Tibial artery (tissue), 4 donors: ENCODE results near the gene FRAS1.

Experiments
- DNase-seq, 2 donors: peaks; one replicate each; pipeline ENCODE4 v3.0.0-alpha.2; 2019
- H3K27ac ChIP-seq, 2 donors: fragments of 200-600 bp; sonication (generic) in 1 of 2; 1 replicate in 1 of 2; 2 replicates in 1 of 2; pipeline ENCODE4 v1.5.1; 2018 to 2019; ENCODE audit warnings: mild to moderate bottlenecking in 1 of 2
- H3K27me3 ChIP-seq, 2 donors: fragments of 200-600 bp; sonication (generic) in 1 of 2; one replicate each; pipeline versions ENCODE4 v1.5.1 to v1.6.0; 2016 to 2019
- H3K36me3 ChIP-seq, 3 donors: fragments of 200-600 bp; sonication (generic) in 2 of 3; one replicate each; pipeline ENCODE4 v1.5.1; 2016 to 2019; ENCODE audit warnings: mild to moderate bottlenecking in 2 of 3
- H3K4me1 ChIP-seq, 4 donors: fragments of 200-600 bp; sonication (generic) in 2 of 4; 1 replicate in 3 of 4; 2 replicates in 1 of 4; pipeline ENCODE4 v1.5.1; 2016 to 2019
- H3K4me3 ChIP-seq, 2 donors: fragments of 200-600 bp; sonication (generic) in 1 of 2; 1 replicate in 1 of 2; 2 replicates in 1 of 2; pipeline ENCODE4 v1.5.1; 2018 to 2019; ENCODE audit warnings: mild to moderate bottlenecking in 2 of 2
- H3K9me3 ChIP-seq, 3 donors: fragments of 200-600 bp; sonication (generic) in 1 of 3; one replicate each; pipeline ENCODE4 v1.5.1; 2016 to 2019
- CTCF ChIP-seq, 2 experiments: fragments of 200-600 bp in 1 of 2; fragments of 450-650 bp in 1 of 2; IDR thresholded peaks; one replicate each; pipeline ENCODE4 v1.5.1; 2017 to 2019; ENCODE audit warnings: antibody characterized with exemption in 2 of 2, mild to moderate bottlenecking in 1 of 2, moderate library complexity in 1 of 2
- intact Hi-C: fragments of 100-400 bp; cut with DNase I; formaldehyde crosslinking; loops from one replicate; pipeline ENCODE4 v1.15.0; 2023; ENCODE audit warnings: low total_unique reads

Gene FRAS1

GRCh38 chr4:78512357-78512920, 455.3 kb downstream of the FRAS1 start:
- Histone ChIP-seq H3K27me3 (no peaks in the 10 kb centered on the region), H3K9me3 (no peaks in the 10 kb centered on the region), H3K36me3 (no peaks in the 10 kb centered on the region), H3K27ac (no peak overlapping the region), H3K4me1 (no peaks in the 10 kb centered on the region), H3K4me3 (no peak overlapping the region)
- intact Hi-C loops = loop anchor here (10.0 kb wide), 1 partner anchor 548 kb away; no protein-coding TSS in a partner anchor
- no peak for DNase-seq
- TF ChIP-seq CTCF (IDR thresholded peaks at IDR 0.05) = no peak

GRCh38 chr4:78513411-78513975, 456.4 kb downstream of the FRAS1 start:
- Histone ChIP-seq H3K27me3 (no peaks in the 10 kb centered on the region), H3K9me3 (no peaks in the 10 kb centered on the region), H3K4me3 (no peak overlapping the region), H3K4me1 (no peaks in the 10 kb centered on the region), H3K27ac (no peak overlapping the region), H3K36me3 (no peaks in the 10 kb centered on the region)
- TF ChIP-seq CTCF (IDR thresholded peaks at IDR 0.05) = no peak
- DNase-seq = no peak
- intact Hi-C loops = loop anchor here (10.0 kb wide), 1 partner anchor 549 kb away; no protein-coding TSS in a partner anchor

- intact Hi-C loops = loop anchor here (10.0 kb wide), 1 partner anchor 552 kb away; no protein-coding TSS in a partner anchor
- Histone ChIP-seq H3K27me3 (no peaks in the 10 kb centered on the region), H3K9me3 (no peaks in the 10 kb centered on the region), H3K36me3 (no peaks in the 10 kb centered on the region), H3K4me1 (no peaks in the 10 kb centered on the region), H3K4me3 (no peak overlapping the region), H3K27ac (no peak overlapping the region)
- no peak for DNase-seq
- TF ChIP-seq CTCF (IDR thresholded peaks at IDR 0.05) = peak; percentile 40 to 50
Observed at GRCh38 chr4:78517050-78517652, 460.0 kb downstream of the FRAS1 start.

GRCh38 chr4:78518561-78518960, 461.4 kb downstream of the FRAS1 start:
- Histone ChIP-seq H3K4me3 (no peak overlapping the region), H3K27me3 (no peaks in the 10 kb centered on the region), H3K4me1 (no peaks in the 10 kb centered on the region), H3K36me3 (no peaks in the 10 kb centered on the region), H3K27ac (no peak overlapping the region), H3K9me3 (no peaks in the 10 kb centered on the region)
- TF ChIP-seq CTCF (IDR thresholded peaks at IDR 0.05) = no peak
- intact Hi-C loops = loop anchor here (10.0 kb wide), 1 partner anchor 554 kb away; no protein-coding TSS in a partner anchor
- no peak for DNase-seq

- no peaks in the 10 kb centered on the region for H3K9me3 ChIP-seq
- no peaks in the 10 kb centered on the region for H3K27me3 ChIP-seq
- H3K27ac ChIP-seq = no peak overlapping the region
- no peak for TF ChIP-seq CTCF (IDR thresholded peaks at IDR 0.05)
- no peaks in the 10 kb centered on the region for H3K36me3 ChIP-seq
- no peak for DNase-seq
- intact Hi-C loops = loop anchor here (10.0 kb wide), 1 partner anchor 555 kb away; no protein-coding TSS in a partner anchor
- no peaks in the 10 kb centered on the region for H3K4me1 ChIP-seq
- no peak overlapping the region for H3K4me3 ChIP-seq
Observed at GRCh38 chr4:78519962-78520361, 462.8 kb downstream of the FRAS1 start.
